GM23338 (cell line): ENCODE measurements around the gene TMEM119. TPM values are rescaled to one million over a fixed set of nuclear protein-coding genes. Genes with fewer than 3 reads are reported as not detected.

ENCODE experiments used
- ATAC-seq: fragments of 200-7000 bp; cut with Tn5 transposase; 3 replicates; pipeline ENCODE4 v1.9.1; 2020
- DNase-seq: peaks from one replicate; pipeline ENCODE4 v3.0.0-alpha.2; 2015; ENCODE audit warnings: low spot score
- H2AFZ ChIP-seq: fragments of 200-600 bp; sonication (generic); 2 replicates; pipeline ENCODE4 v1.8.0; 2016; ENCODE audit warnings: antibody characterized with exemption, mild to moderate bottlenecking, moderate library complexity
- H3F3A ChIP-seq: fragments of 200-600 bp; sonication (generic); replicated peaks from 2 replicates; pipeline ENCODE4 v1.8.0; 2017; ENCODE audit warnings: antibody characterized with exemption, mixed run types, low read depth
- H3K27ac ChIP-seq: fragments of 200-600 bp; sonication (generic); 2 replicates; pipeline ENCODE4 v1.6.1; 2016; ENCODE audit warnings: low read depth
- H3K27me3 ChIP-seq: fragments of 200-600 bp; sonication (generic); 2 replicates; pipeline ENCODE4 v1.8.0; 2016; ENCODE audit warnings: mild to moderate bottlenecking, mixed run types, moderate library complexity; ENCODE audit not compliant: insufficient read depth
- H3K36me3 ChIP-seq: fragments of 200-600 bp; sonication (generic); 2 replicates; pipeline ENCODE4 v1.8.0; 2016; ENCODE audit warnings: mild to moderate bottlenecking; ENCODE audit not compliant: insufficient read depth
- H3K4me1 ChIP-seq: fragments of 200-600 bp; sonication (generic); 2 replicates; pipeline ENCODE4 v1.8.0; 2016; ENCODE audit warnings: mild to moderate bottlenecking, moderate library complexity; ENCODE audit not compliant: insufficient read depth
- H3K4me2 ChIP-seq: fragments of 200-600 bp; sonication (generic); 2 replicates; pipeline ENCODE4 v1.7.1; 2017; ENCODE audit warnings: mixed run types
- H3K4me3 ChIP-seq: fragments of 200-600 bp; sonication (generic); 2 replicates; pipeline ENCODE4 v1.6.1; 2016; ENCODE audit warnings: mixed run types
- H3K79me2 ChIP-seq: fragments of 200-600 bp; sonication (generic); replicated peaks from 2 replicates; pipeline ENCODE4 v1.8.0; 2017; ENCODE audit warnings: mild to moderate bottlenecking; ENCODE audit not compliant: insufficient read depth
- H3K9me2 ChIP-seq: fragments of 200-600 bp; sonication (generic); 2 replicates; pipeline ENCODE4 v1.8.0; 2017; ENCODE audit not compliant: insufficient read depth
- H4K20me1 ChIP-seq: fragments of 200-600 bp; sonication (generic); replicated peaks from 2 replicates; pipeline ENCODE4 v1.8.0; 2017; ENCODE audit warnings: mild to moderate bottlenecking; ENCODE audit not compliant: insufficient read depth
- H3K27ac Mint-ChIP-seq: 2 replicates; pipeline ENCODE4 v1.8.0; 2020; ENCODE audit warnings: inconsistent platforms, mild to moderate bottlenecking, moderate library complexity, mixed read lengths
- H3K27me3 Mint-ChIP-seq: 3 replicates; pipeline ENCODE4 v1.8.0; 2022; ENCODE audit warnings: low read depth, mild to moderate bottlenecking, moderate library complexity, mixed read lengths, inconsistent platforms; ENCODE audit not compliant: insufficient read depth, poor library complexity
- H3K36me3 Mint-ChIP-seq: 3 replicates; pipeline ENCODE4 v1.8.0; 2021; ENCODE audit warnings: low read depth, mild to moderate bottlenecking, inconsistent platforms, moderate library complexity, mixed read lengths
- H3K4me1 Mint-ChIP-seq: 3 replicates; pipeline ENCODE4 v1.8.0; 2020; ENCODE audit warnings: mild to moderate bottlenecking, inconsistent platforms, mixed read lengths
- H3K4me3 Mint-ChIP-seq: 3 replicates; pipeline ENCODE4 v1.8.0; 2021; ENCODE audit warnings: moderate library complexity, mild to moderate bottlenecking, inconsistent platforms, mixed read lengths
- H3K9me3 Mint-ChIP-seq: 3 replicates; pipeline ENCODE4 v1.8.0; 2020; ENCODE audit warnings: moderate library complexity, mild to moderate bottlenecking, inconsistent platforms, mixed read lengths
- CREB1 ChIP-seq: fragments of 250-450 bp; sonication (Bioruptor Pico); IDR thresholded peaks from 2 replicates; pipeline ENCODE4 v1.5.0; 2020; ENCODE audit warnings: low read depth, mild to moderate bottlenecking, moderate library complexity
- EZH2phosphoT487 ChIP-seq: fragments of 200-600 bp; sonication (generic); IDR thresholded peaks from one replicate; pipeline ENCODE4 v1.8.1; 2018; ENCODE audit warnings: antibody characterized with exemption; ENCODE audit not compliant: unreplicated experiment
- JUNB ChIP-seq: IDR thresholded peaks from one replicate; pipeline ENCODE4 v1.6.1; 2016; ENCODE audit warnings: antibody characterized with exemption; ENCODE audit not compliant: unreplicated experiment
- POLR2AphosphoS5 ChIP-seq: IDR thresholded peaks from 2 replicates; pipeline ENCODE4 v1.6.1; 2016; ENCODE audit warnings: antibody characterized with exemption, low read depth
- ZNF114 ChIP-seq: fragments of 250-450 bp; sonication (Bioruptor Pico); IDR thresholded peaks from 2 replicates; pipeline ENCODE4 v1.5.0; 2020; ENCODE audit warnings: mild to moderate bottlenecking, moderate library complexity
- polyA plus RNA-seq: library from polyadenylated mRNA; unstranded; fragments of >200 nt; fragmentation: Nextera tagmentation; extraction: Ambion mirVana; gene quantifications from 2 replicates; pipeline ENCODE4 v1.2.1, GENCODE V29; 2016
- total RNA-seq: library from RNA; depleted of rRNA; stranded (reverse); fragments of >200 nt; shearing (Covaris generic); gene quantifications from 2 replicates; pipeline ENCODE4 v1.2.3, GENCODE V29; 2014
- TF ChIP-seq, protein P1 (sequence below): fragments of 250-450 bp; sonication (Bioruptor Pico); IDR thresholded peaks from 2 replicates; pipeline ENCODE4 v1.5.0; 2020; ENCODE audit warnings: mild to moderate bottlenecking, moderate library complexity

TMEM119 gene
- total and polyA plus RNA-seq, 2 experiments from 2014 or later = 0.06 to 0.07 TPM

DNA sequence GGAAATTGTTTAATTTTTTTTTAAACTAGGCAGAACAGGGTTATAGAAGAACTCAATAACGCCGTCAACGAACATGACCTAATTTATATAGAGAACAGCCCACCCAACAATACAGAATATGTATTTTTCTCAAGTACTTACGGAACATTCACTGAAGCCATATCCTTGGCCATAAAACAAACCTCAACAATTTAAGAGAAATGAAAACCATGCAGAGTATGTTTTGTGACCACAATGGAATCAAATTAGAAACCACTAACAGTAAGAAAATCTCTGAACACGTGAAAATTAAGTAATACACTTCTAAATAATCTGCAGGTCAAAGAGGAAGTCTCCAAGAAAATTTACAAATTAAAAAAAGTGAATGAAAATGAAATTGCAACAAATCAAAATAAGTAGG is 46.3 kb downstream of the TMEM119 start (continued):
- TF ChIP-seq, protein P1, sequence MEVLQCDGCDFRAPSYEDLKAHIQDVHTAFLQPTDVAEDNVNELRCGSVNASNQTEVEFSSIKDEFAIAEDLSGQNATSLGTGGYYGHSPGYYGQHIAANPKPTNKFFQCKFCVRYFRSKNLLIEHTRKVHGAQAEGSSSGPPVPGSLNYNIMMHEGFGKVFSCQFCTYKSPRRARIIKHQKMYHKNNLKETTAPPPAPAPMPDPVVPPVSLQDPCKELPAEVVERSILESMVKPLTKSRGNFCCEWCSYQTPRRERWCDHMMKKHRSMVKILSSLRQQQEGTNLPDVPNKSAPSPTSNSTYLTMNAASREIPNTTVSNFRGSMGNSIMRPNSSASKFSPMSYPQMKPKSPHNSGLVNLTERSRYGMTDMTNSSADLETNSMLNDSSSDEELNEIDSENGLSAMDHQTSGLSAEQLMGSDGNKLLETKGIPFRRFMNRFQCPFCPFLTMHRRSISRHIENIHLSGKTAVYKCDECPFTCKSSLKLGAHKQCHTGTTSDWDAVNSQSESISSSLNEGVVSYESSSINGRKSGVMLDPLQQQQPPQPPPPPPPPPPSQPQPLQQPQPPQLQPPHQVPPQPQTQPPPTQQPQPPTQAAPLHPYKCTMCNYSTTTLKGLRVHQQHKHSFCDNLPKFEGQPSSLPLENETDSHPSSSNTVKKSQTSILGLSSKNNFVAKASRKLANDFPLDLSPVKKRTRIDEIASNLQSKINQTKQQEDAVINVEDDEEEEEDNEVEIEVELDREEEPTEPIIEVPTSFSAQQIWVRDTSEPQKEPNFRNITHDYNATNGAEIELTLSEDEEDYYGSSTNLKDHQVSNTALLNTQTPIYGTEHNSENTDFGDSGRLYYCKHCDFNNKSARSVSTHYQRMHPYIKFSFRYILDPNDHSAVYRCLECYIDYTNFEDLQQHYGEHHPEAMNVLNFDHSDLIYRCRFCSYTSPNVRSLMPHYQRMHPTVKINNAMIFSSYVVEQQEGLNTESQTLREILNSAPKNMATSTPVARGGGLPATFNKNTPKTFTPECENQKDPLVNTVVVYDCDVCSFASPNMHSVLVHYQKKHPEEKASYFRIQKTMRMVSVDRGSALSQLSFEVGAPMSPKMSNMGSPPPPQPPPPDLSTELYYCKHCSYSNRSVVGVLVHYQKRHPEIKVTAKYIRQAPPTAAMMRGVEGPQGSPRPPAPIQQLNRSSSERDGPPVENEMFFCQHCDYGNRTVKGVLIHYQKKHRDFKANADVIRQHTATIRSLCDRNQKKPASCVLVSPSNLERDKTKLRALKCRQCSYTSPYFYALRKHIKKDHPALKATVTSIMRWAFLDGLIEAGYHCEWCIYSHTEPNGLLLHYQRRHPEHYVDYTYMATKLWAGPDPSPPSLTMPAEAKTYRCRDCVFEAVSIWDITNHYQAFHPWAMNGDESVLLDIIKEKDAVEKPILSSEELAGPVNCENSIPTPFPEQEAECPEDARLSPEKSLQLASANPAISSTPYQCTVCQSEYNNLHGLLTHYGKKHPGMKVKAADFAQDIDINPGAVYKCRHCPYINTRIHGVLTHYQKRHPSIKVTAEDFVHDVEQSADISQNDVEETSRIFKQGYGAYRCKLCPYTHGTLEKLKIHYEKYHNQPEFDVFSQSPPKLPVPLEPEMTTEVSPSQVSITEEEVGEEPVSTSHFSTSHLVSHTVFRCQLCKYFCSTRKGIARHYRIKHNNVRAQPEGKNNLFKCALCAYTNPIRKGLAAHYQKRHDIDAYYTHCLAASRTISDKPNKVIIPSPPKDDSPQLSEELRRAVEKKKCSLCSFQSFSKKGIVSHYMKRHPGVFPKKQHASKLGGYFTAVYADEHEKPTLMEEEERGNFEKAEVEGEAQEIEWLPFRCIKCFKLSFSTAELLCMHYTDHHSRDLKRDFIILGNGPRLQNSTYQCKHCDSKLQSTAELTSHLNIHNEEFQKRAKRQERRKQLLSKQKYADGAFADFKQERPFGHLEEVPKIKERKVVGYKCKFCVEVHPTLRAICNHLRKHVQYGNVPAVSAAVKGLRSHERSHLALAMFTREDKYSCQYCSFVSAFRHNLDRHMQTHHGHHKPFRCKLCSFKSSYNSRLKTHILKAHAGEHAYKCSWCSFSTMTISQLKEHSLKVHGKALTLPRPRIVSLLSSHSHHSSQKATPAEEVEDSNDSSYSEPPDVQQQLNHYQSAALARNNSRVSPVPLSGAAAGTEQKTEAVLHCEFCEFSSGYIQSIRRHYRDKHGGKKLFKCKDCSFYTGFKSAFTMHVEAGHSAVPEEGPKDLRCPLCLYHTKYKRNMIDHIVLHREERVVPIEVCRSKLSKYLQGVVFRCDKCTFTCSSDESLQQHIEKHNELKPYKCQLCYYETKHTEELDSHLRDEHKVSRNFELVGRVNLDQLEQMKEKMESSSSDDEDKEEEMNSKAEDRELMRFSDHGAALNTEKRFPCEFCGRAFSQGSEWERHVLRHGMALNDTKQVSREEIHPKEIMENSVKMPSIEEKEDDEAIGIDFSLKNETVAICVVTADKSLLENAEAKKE (CRISPR knock-in tag) = no peak
- TF ChIP-seq EZH2phosphoT487 = no peak

DNA sequence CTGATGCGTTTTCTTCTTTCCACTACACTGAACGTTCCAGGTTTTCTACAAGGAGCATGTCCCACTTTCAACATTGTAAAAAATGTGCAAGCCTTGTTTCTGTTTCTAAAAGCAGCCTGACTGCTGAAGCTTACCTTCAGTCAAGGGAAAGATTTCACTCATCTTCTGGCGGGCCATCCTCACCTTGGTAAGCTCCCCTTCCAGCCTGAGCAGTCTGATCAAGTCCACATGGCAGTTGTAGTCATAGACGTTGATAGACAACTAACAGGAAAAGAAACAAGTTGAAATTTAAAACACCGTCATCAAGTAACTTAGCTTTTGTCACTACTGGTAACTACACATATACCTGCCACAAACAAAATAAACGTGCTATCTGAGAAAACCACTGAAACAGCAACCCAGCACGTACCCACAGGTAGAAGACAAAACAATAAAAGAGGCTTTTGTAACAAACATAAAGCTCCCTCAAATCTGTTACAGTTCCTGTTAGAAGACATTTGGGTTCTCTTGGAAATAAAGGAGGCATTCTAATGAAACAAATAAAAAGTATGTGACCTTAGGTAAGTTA is 48.8 kb downstream of the TMEM119 start:
- Histone ChIP-seq H3K9me2 (no peaks in the 10 kb centered on the region), H3F3A (0 out of 2 replicates have a peak, but pooled peaks cover 2% of the 10 kb centered on the region), H3K27ac (no peak overlapping the region), H3K4me1 (no peaks in the 10 kb centered on the region), H3K4me2 (no peak overlapping the region), H4K20me1 (peaks cover 45% of the 10 kb centered on the region), H3K4me3 (no peak overlapping the region), H3K36me3 (peaks cover 32% of the 10 kb centered on the region), H2AFZ (no peak overlapping the region), H3K27me3 (no peaks in the 10 kb centered on the region), H3K79me2 (peaks cover 87% of the 10 kb centered on the region)
- TF ChIP-seq CREB1 (CRISPR knock-in tag) = no peak
- no peak for TF ChIP-seq JUNB
- no peak for TF ChIP-seq POLR2AphosphoS5
- TF ChIP-seq, protein P1 (CRISPR knock-in tag) = no peak
- TF ChIP-seq ZNF114 (CRISPR knock-in tag) = no peak
- Mint-ChIP-seq H3K36me3 (peaks cover 46% of the 10 kb centered on the region), H3K27ac (no peak overlapping the region), H3K9me3 (no peaks in the 10 kb centered on the region), H3K4me1 (peaks cover 17% of the 10 kb centered on the region; the same call in 2 of the 3 replicates), H3K27me3 (no peaks in the 10 kb centered on the region), H3K4me3 (no peak overlapping the region)
- no peak for ATAC-seq
- no peak for DNase-seq
